GM12891 (cell line): ENCODE measurements around the gene ADAMTS20.

Experiments
- POLR2A ChIP-seq: IDR thresholded peaks from 2 replicates; pipeline ENCODE4 v1.6.1; 2011; ENCODE audit warnings: low read depth, low read length, control low read depth
- POLR2AphosphoS5 ChIP-seq: IDR thresholded peaks from 2 replicates; pipeline ENCODE4 v1.6.1; 2011; ENCODE audit warnings: low read depth, low read length, control low read depth
- SPI1 ChIP-seq: IDR thresholded peaks from 2 replicates; pipeline ENCODE4 v1.6.1; 2011; ENCODE audit warnings: low read depth, low read length, control low read depth

GRCh38 chr12:43352001-43352400 lies 200.0 kb downstream of the ADAMTS20 start:
- TF ChIP-seq POLR2AphosphoS5 (no peak), POLR2A (no peak), SPI1 (no peak)
